Renal pelvis (tissue), 4 donors: ENCODE results near the gene TSEN54. TPM values are rescaled to one million over a fixed set of nuclear protein-coding genes. Genes with fewer than 3 reads are reported as not detected.

ENCODE experiments used
- DNase-seq: peaks from one replicate; pipeline ENCODE4 v3.0.0-alpha.2; 2013
- polyA plus RNA-seq, 3 donors: library from polyadenylated mRNA; unstranded; fragments of 120-200 nt; gene quantifications; one replicate each; pipeline ENCODE4 v1.2.1, GENCODE V29; 2013; ENCODE audit not compliant: insufficient read length in 3 of 3

TSEN54 gene
- polyA plus RNA-seq, 3 donors: 45.4 to 58.8 (median 55.8) TPM

- DNase-seq: no peak
Observed at GRCh38 chr17:75502721-75503329, 13.5 kb upstream of the TSEN54 start.

- no peak for DNase-seq
Observed at GRCh38 chr17:75503337-75503950, 12.9 kb upstream of the TSEN54 start.

GRCh38 chr17:75503976-75504346 lies 12.4 kb upstream of the TSEN54 start:
- DNase-seq: no peak

GRCh38 chr17:75504347-75505151 lies 11.8 kb upstream of the TSEN54 start:
- DNase-seq: no peak

- DNase-seq: no peak
Observed at GRCh38 chr17:75505152-75505409, 11.2 kb upstream of the TSEN54 start.

GRCh38 chr17:75505640-75506039 lies 10.7 kb upstream of the TSEN54 start:
- no peak for DNase-seq

GRCh38 chr17:75506134-75506533 lies 10.2 kb upstream of the TSEN54 start:
- DNase-seq: no peak

GRCh38 chr17:75506888-75507287 lies 9.4 kb upstream of the TSEN54 start:
- no peak for DNase-seq

GRCh38 chr17:75507733-75508719 lies 8.3 kb upstream of the TSEN54 start:
- no peak for DNase-seq

GRCh38 chr17:75508931-75509361 lies 7.4 kb upstream of the TSEN54 start:
- DNase-seq: no peak

GRCh38 chr17:75509528-75510258 lies 6.6 kb upstream of the TSEN54 start:
- DNase-seq: no peak

- no peak for DNase-seq
Observed at GRCh38 chr17:75511270-75511609, 5.1 kb upstream of the TSEN54 start.

GRCh38 chr17:75511610-75512575 lies 4.4 kb upstream of the TSEN54 start:
- no peak for DNase-seq

GRCh38 chr17:75512926-75513640 lies 3.2 kb upstream of the TSEN54 start:
- DNase-seq: no peak

GRCh38 chr17:75513641-75514000 lies 2.7 kb upstream of the TSEN54 start:
- DNase-seq: no peak

GRCh38 chr17:75514299-75514918 lies 1.9 kb upstream of the TSEN54 start:
- DNase-seq: no peak

- DNase-seq: no peak
Observed at GRCh38 chr17:75514919-75515495, 1.3 kb upstream of the TSEN54 start.

- peak; percentile 95 for DNase-seq
Observed at GRCh38 chr17:75515496-75516254, 653 bp upstream of the TSEN54 start, which contains the start of gene CASKIN2. Gene CASKIN2, minus strand, starts transcription at chr17:75515537. Its CDS starts 1,733 bp downstream, at chr17:75513804.
